SIG-M5 (cell line): Measurements from ENCODE around the gene DVL1.

Source experiments
- DNase-seq: peaks from one replicate; lab custom pipeline; 2025; lab: John Stamatoyannopoulos, UW

The DVL1 gene

GRCh38 chr1:1340185-1340584, 9.0 kb downstream of the DVL1 start:
- DNase-seq, result no peak

GRCh38 chr1:1338278-1338677, 10.9 kb downstream of the DVL1 start:
- no peak for DNase-seq

GRCh38 chr1:1337793-1338147, 11.4 kb downstream of the DVL1 start:
- DNase-seq, result no peak

GRCh38 chr1:1336931-1337792, 12.1 kb downstream of the DVL1 start:
- DNase-seq, result no peak

GRCh38 chr1:1336446-1336845, 12.8 kb downstream of the DVL1 start:
- no peak for DNase-seq

- DNase-seq, result no peak
These were observed 13.4 kb downstream of the DVL1 start for GRCh38 chr1:1335792-1336248.

- DNase-seq, result no peak
These were observed 13.9 kb downstream of the DVL1 start for GRCh38 chr1:1335283-1335682.

GRCh38 chr1:1334835-1335234, 14.4 kb downstream of the DVL1 start:
- DNase-seq, result no peak

- DNase-seq, result no peak
These were observed 15.5 kb downstream of the DVL1 start for GRCh38 chr1:1333551-1334241.

GRCh38 chr1:1332774-1333480, 16.3 kb downstream of the DVL1 start:
- DNase-seq, result no peak

- DNase-seq, result no peak
These were observed 17.0 kb downstream of the DVL1 start for GRCh38 chr1:1332031-1332755.

GRCh38 chr1:1331068-1331965, 17.9 kb downstream of the DVL1 start, which contains the start of gene TAS1R3:
Gene TAS1R3, plus strand, starts transcription at chr1:1331280. Its CDS starts 66 bp downstream, at chr1:1331346.
- DNase-seq, result no peak

- no peak for DNase-seq
These were observed 18.7 kb downstream of the DVL1 start for GRCh38 chr1:1330366-1331067.

- no peak for DNase-seq
These were observed 19.7 kb downstream of the DVL1 start for GRCh38 chr1:1329304-1330210.

- no peak for DNase-seq
These were observed 21.0 kb downstream of the DVL1 start for GRCh38 chr1:1328254-1328653.

GRCh38 chr1:1327291-1327690, 21.9 kb downstream of the DVL1 start:
- DNase-seq, result no peak

GRCh38 chr1:1326075-1326605, 23.1 kb downstream of the DVL1 start:
- no peak for DNase-seq

- no peak for DNase-seq
These were observed 23.7 kb downstream of the DVL1 start for GRCh38 chr1:1325288-1326074.
